GM20000 (cell line): ENCODE data around the gene PRKCZ.

ENCODE experiments used
- DNase-seq: peaks from one replicate; pipeline ENCODE4 v3.0.0; 2012; ENCODE audit warnings: low spot score
- TF ChIP-seq, protein P1 (sequence below): IDR thresholded peaks from 2 replicates; pipeline ENCODE4 v1.5.1; 2012; ENCODE audit warnings: mild to moderate bottlenecking, control low read depth; ENCODE audit errors: extremely low read depth, missing control alignments

The PRKCZ gene

DNA sequence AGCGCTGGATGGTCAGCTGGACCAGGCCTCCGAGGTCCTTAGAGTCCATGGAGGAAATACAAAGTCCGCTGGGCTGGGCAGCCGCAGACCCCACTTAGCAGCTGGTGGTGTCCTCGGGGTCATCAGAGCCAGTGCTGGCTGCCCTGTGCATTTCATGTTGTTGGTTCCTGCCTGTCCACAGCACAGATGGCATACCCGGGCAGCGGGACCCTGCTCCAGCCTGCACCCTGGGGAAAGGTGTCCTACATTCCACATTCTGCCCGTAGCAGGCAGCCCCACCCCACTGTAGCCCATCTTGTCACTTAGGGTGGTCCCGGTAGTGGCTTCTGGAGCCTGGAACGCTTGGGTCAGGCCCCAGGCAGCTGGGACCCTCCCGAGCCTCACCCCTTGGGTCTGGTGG is 19.8 kb downstream of the PRKCZ start:
- TF ChIP-seq, protein P1, sequence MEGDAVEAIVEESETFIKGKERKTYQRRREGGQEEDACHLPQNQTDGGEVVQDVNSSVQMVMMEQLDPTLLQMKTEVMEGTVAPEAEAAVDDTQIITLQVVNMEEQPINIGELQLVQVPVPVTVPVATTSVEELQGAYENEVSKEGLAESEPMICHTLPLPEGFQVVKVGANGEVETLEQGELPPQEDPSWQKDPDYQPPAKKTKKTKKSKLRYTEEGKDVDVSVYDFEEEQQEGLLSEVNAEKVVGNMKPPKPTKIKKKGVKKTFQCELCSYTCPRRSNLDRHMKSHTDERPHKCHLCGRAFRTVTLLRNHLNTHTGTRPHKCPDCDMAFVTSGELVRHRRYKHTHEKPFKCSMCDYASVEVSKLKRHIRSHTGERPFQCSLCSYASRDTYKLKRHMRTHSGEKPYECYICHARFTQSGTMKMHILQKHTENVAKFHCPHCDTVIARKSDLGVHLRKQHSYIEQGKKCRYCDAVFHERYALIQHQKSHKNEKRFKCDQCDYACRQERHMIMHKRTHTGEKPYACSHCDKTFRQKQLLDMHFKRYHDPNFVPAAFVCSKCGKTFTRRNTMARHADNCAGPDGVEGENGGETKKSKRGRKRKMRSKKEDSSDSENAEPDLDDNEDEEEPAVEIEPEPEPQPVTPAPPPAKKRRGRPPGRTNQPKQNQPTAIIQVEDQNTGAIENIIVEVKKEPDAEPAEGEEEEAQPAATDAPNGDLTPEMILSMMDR = no peak
- DNase-seq = no peak

GRCh38 chr1:2070800-2071530 is 20.8 kb downstream of the PRKCZ start:
- DNase-seq = no peak
- TF ChIP-seq, protein P1 = no peak

DNA sequence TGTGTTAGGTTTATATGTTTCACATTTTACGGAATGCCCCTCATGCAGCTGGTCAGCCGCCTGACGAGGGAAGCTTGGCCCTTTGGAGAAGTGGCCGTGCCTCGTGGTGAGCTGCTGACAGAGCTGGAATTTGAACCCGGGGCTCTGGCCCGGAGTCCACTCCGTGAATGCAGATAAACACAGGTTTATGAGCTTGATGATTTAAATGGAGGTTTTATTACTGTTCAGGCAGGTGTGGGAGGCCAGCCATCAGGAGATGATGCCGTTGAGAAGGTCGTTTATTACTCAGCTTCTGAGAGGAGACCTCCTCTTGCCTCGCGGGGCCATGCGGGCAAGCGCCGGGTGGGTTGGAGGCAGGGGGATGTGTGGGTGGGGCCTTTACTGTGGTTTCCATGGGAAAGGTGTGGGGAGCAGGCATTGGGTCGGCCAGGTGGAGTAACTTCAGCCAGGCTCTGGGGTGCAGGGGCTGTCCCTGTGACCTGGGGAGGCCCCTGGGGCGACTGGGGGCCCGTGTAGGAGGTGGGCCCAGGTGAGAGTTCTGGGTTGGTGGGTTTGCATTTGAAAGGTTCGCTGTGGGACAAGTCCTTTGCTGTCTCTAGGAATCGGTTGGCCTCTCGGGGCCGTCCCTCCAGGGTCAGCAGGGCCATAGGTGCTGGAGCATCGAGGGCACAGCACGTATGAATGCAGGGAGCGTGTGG is 22.0 kb downstream of the PRKCZ start:
- TF ChIP-seq, protein P1 = no peak
- DNase-seq = no peak

DNA sequence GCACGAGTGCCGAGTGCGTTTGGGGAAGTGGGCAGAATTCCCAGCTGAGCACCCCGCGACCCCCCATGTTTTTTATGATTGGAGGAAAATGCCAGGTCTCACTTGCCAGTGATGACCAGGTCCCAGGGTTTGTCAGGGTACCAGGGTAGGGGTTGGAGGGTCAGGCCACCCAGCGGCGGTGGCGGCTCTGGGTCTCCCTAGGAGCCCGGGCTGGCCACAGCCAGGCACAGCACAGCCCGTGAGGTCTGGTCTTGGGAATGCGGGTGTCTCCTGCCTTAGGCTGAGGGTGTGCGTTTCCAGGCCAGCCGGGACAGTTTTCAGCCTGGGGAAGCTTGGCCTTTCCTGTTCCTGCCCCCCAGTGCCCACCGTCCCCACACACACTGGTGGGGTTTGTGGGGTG is 22.7 kb downstream of the PRKCZ start:
- no peak for DNase-seq
- TF ChIP-seq, protein P1 = no peak

DNA sequence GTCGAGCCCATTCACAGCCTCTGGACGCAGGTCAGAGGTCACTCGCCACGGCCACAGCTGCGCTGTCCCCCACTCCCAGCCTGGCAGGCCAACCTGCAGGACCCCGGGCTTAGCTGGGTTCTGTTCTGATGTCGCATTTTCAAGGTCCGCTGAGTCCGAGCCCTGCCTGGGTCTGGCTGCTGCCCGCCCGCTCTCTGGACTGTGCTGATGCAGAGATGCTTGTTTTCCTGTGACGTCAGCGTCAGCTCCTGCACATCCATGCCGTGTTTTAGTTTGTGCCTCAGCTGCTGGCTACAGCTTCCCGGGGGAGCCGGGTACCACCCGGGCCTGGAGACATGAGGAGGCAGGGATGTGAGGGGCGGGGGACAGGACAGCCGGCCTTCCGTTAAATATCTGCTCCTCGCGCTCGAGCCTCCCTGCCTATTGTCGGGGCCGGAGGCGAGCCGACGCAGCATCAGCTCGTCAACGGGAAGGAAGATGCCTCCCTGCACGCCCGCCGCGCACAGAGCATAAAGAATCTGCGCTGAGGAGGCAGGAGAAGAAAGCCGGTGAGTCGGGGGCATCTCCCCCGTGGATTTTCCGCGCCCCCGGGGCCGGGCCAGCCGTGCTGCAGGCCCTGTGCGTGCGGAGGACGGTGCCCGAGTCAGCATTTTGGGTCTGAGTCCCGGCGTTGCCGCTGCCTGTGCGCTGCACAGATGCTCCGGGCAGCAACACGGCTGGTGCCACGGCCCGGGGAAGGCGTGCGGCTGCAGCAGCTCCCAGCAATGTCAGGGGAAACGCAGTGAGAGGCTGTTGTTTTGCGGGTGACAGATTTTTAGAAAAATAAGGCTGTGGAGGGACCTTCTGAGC is 23.4 kb downstream of the PRKCZ start:
- DNase-seq = no peak
- TF ChIP-seq, protein P1 = no peak

GRCh38 chr1:2074396-2074795 is 24.2 kb downstream of the PRKCZ start:
- TF ChIP-seq, protein P1 = no peak
- no peak for DNase-seq
